HG02884 (cell line): ENCODE data around the gene SEC24D.
"Not testable (repeated sequence)": the region's sequence is repeated elsewhere in the genome, so short reads cannot be mapped to it uniquely, and the experiment has no call there.

Source experiments
- ATAC-seq: cut with Tn5 transposase; IDR thresholded peaks from one replicate; pipeline ENCODE4 v1.9.1; 2021; ENCODE audit warnings: mild to moderate bottlenecking, moderate library complexity; ENCODE audit not compliant: unreplicated experiment

SEC24D gene

GRCh38 chr4:118814058-118814457, 21.9 kb downstream of the SEC24D start:
- no peak for ATAC-seq

- no peak for ATAC-seq
Measured at GRCh38 chr4:118813561-118813960, 22.4 kb downstream of the SEC24D start.

GRCh38 chr4:118811832-118812231, 24.1 kb downstream of the SEC24D start:
- no peak for ATAC-seq

GRCh38 chr4:118810991-118811764, 24.7 kb downstream of the SEC24D start:
- no peak for ATAC-seq

GRCh38 chr4:118807659-118808058, 28.3 kb downstream of the SEC24D start:
- ATAC-seq = no peak

- ATAC-seq = no peak
Measured at GRCh38 chr4:118803253-118803652, 32.7 kb downstream of the SEC24D start.

- ATAC-seq = no peak
Measured at GRCh38 chr4:118801895-118802575, 33.9 kb downstream of the SEC24D start.

DNA sequence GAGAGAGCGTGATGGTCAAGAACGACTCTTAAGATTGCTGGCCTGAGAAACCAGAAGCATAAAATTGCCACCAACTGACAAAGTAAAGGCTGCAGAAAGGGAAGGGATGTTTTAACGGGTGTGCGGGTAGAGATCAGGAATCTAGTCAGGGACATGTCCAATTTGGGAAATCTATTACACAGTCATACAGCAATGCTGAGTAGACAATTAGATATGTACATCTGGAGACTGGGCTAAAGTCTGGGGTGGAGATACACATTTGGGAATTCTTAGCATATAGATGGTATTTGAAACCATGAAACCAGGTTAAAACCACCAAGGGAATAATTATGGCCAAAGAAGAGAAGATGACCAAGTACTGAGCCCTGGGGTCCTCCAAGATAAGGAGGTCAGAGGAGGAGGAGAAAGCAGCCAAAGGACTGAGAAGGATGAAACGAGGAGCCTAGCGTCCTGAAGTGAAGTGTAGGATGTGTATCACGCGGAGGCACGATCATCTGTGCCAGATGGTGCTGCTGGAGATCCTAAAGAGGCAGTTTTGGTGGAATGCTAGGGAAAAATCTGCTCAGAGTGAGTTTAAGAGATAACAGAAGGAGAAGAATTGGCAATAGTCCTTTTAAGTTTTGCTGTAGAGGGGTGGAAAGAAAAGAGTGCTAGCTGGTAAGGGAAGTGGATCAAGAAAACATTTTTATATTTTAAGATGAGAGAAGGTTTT, 36.5 kb downstream of the SEC24D start:
- no peak for ATAC-seq

- ATAC-seq = no peak
Measured at GRCh38 chr4:118798658-118799057, 37.3 kb downstream of the SEC24D start.

- ATAC-seq = no peak
Measured at GRCh38 chr4:118797558-118798142, 38.3 kb downstream of the SEC24D start.

- not testable (repeated sequence) for ATAC-seq
Measured at GRCh38 chr4:118791690-118792446, 44.1 kb downstream of the SEC24D start.

DNA sequence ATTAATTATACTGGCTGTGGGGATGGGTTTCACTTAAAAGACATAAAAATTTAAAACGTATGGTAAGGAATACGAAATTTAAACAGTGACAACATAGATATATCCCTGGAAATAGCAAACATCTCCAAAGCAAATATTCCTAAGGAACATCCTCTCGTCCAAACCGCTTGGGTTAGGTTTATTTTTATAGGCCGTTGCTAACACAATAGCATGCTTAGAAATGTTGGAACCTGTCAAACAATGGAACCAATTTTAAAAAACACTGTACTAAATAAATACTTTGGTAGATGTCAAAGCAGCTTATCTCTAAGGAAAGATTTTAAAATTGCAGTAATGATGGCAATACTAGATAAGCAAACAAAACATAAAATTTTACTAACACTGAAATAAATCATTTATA, 45.4 kb downstream of the SEC24D start:
- ATAC-seq = no peak

DNA sequence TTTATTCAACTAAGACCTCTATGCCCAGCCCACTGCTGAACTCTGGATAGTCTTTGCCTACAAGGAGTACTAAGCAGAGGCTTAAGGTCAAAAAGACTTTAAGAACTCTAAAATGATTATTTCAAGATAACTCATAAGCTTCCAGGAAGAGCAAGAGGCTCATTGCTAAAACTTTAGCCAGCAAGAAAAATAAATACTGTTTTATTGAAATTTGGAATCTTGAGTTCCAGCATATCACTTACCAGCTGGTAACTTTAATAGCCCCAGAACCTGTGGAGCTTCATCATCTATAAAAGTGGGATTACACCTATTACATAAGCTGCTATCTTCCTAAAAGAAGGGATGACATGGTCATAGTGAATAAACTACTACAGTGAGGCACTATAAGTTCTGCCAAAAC, 47.0 kb downstream of the SEC24D start:
- ATAC-seq = no peak

DNA sequence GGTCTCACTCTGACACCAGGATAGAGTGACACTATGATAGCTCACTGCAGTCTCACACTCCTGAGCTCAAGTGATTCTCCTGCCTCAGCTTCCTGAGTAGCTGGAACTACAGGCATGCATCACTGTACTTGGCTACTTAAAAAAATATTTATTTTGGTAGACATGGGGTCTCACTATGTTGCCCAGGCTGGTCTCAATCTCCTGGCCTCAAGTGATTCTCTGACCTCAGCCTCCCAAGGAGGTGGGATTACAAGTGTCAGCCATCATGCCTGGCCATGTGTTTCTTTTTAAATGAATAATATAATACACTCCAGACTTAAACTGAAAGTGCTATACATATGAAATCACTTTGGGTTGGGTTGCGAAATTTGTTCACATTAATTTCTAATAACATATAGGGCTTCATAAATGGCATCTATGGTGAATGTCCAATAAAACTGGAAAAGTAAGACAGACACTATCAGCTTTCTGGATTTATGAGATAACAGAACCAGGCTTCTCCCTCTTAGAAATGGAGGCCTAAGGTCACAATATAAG, 48.0 kb downstream of the SEC24D start:
- no peak for ATAC-seq

GRCh38 chr4:118784776-118785175, 51.1 kb downstream of the SEC24D start:
- ATAC-seq = no peak

DNA sequence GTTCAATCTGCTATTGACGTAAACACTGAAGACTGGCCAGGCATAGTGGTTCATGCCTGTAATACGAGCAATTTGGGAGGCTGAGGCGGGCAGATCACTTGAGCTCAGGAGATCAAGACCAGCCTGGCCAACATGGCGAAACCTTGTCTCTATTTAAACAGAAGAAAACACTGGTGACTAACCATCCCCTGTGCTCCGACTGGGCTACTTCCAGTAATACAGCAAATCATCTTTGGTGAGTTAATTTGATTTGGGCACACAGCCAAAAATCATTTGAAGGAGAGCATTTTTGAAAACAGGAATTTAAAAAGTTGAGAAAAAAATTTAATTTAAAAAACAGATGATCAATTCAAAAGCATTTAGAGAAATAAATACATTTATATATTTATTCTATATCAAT, 52.0 kb downstream of the SEC24D start:
- no peak for ATAC-seq

DNA sequence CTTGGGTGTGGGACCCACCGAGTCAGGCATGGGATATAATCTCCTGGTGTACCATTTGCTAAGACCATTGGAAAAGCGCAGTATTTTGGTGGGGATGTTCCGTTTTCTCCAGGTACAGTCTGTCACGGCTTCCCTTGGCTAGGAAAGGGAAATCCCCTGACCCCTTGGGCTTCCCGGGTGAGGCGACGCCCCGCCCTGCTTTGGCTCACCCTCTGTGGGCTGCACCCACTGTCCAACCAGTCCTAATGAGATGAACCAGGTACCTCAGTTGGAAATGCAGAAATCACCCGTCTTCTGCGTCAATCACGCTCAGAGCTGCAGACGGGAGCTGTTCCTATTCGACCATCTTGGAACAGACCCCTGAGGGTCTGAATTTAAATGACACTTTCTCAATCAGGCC, 53.0 kb downstream of the SEC24D start:
- not testable (repeated sequence) for ATAC-seq

DNA sequence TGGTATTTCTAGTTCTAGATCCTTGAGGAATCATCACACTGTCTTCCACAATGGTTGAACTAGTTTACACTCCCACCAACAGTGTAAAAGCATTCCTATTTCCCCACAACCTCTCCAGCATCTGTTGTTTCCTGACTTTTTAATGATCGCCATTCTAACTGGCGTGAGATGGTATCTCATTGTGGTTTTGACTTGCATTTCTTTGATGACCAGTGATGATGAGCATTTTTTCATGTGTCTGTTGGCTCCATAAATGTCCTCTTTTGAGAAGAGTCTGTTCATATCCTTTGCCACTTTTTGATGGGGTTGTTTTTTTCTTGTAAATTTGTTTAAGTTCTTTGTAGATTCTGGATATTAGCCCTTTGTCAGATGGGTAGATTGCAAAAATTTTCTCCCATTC, 58.3 kb downstream of the SEC24D start:
- not testable (repeated sequence) for ATAC-seq

DNA sequence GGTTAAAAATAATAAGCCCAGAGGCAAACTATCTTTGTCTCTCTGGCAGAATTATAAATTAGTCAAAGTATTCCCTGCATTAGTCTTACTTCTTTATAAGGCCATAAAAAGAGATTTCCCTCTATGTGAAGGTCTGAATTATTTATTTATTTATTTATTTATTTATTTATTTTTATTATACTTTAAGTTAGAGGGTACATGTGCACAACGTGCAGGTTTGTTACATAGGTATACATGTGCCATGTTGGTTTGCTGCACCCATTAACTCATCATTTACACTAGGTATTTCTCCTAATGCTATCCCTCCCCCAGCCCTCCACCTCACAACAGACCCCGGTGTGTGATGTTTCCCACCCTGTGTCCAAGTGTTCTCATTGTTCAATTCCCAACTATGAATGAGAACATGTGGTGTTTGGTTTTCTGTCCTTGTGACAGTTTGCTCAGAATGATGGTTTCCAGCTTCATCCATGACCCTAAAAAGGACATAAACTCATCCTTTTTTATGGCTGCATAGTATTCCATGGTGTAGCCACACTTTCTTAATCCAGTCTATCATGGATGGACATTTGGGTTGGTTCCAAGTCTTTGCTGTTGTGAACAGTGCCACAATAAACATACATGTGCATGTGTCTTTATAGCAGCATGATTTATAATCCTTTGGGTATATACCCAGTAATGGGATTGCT, 58.8 kb downstream of the SEC24D start:
- ATAC-seq = not testable (repeated sequence)
